ENCODE data around the gene KIF13A.

The KIF13A gene

GRCh38 chr6:17712576-17712975 lies 274.9 kb downstream of the KIF13A start:
- DNase-seq = no peak

- peak; percentile 56 for DNase-seq
These were observed 277.1 kb downstream of the KIF13A start for GRCh38 chr6:17710331-17710730.

GRCh38 chr6:17709476-17709875 lies 278.0 kb downstream of the KIF13A start:
- DNase-seq = no peak
